Neural cell (in vitro differentiated cells): Measurements from ENCODE around the gene NTN4. TPM values are rescaled to one million over a fixed set of nuclear protein-coding genes. Genes with fewer than 3 reads are reported as not detected.

Experiments used
- H2AFZ ChIP-seq: fragments of 200-600, 300-800 bp; sonication (generic), shearing (Covaris generic); 2 replicates; pipeline ENCODE4 v1.6.0; 2014; ENCODE audit warnings: low read depth, mild to moderate bottlenecking, antibody characterized with exemption, low read length, moderate library complexity
- H3F3A ChIP-seq: fragments of 200-600 bp; shearing (Covaris generic); 2 replicates; pipeline ENCODE4 v1.6.1; 2016; ENCODE audit warnings: mild to moderate bottlenecking, moderate library complexity, mixed read lengths, antibody characterized with exemption, low read length; ENCODE audit not compliant: insufficient read depth, poor library complexity, severe bottlenecking
- H3K27ac ChIP-seq: fragments of 200-600, 300-800 bp; sonication (generic), shearing (Covaris generic); 2 replicates; pipeline ENCODE4 v1.5.1; 2014; ENCODE audit warnings: mild to moderate bottlenecking, low read length, moderate library complexity
- H3K27me3 ChIP-seq: fragments of 300-800, 200-600 bp; sonication (generic), shearing (Covaris generic); 2 replicates; pipeline ENCODE4 v1.6.0; 2014; ENCODE audit warnings: mild to moderate bottlenecking, low read depth, low read length, moderate library complexity; ENCODE audit not compliant: insufficient read depth
- H3K36me3 ChIP-seq: fragments of 300-800, 200-600 bp; sonication (generic), shearing (Covaris generic); 2 replicates; pipeline ENCODE4 v1.5.1; 2014; ENCODE audit warnings: mild to moderate bottlenecking, antibody characterized with exemption, low read length, moderate library complexity; ENCODE audit not compliant: insufficient read depth
- H3K4me2 ChIP-seq: fragments of 300-800, 200-600 bp; sonication (generic), shearing (Covaris generic); 2 replicates; pipeline ENCODE4 v1.6.0; 2014; ENCODE audit warnings: mild to moderate bottlenecking, low read length
- H3K4me3 ChIP-seq: fragments of 300-800, 200-600 bp; sonication (generic), shearing (Covaris generic); 2 replicates; pipeline ENCODE4 v1.5.1; 2014; ENCODE audit warnings: mild to moderate bottlenecking, low read length, moderate library complexity
- H3K79me2 ChIP-seq: fragments of 200-600 bp; shearing (Covaris generic); replicated peaks from 2 replicates; pipeline ENCODE4 v1.6.0; 2014; ENCODE audit warnings: mild to moderate bottlenecking, low read length, moderate library complexity; ENCODE audit not compliant: insufficient read depth
- H3K9ac ChIP-seq: fragments of 300-800, 200-600 bp; sonication (generic), shearing (Covaris generic); 2 replicates; pipeline ENCODE4 v1.6.1; 2016; ENCODE audit warnings: mild to moderate bottlenecking, low read length, mixed read lengths
- H3K9me2 ChIP-seq: fragments of 200-600 bp; shearing (Covaris generic); 2 replicates; pipeline ENCODE4 v1.6.1; 2016; ENCODE audit warnings: mild to moderate bottlenecking, low read length, mixed read lengths; ENCODE audit not compliant: insufficient read depth
- H3K9me3 ChIP-seq: fragments of 200-600, 300-800 bp; sonication (generic), shearing (Covaris generic); 2 replicates; pipeline ENCODE4 v1.6.1; 2016; ENCODE audit warnings: mild to moderate bottlenecking, mixed run types, low read length, moderate library complexity, mixed read lengths
- H4K20me1 ChIP-seq: fragments of 200-600 bp; shearing (Covaris generic); 2 replicates; pipeline ENCODE4 v1.6.1; 2016; ENCODE audit warnings: mild to moderate bottlenecking, mixed run types; ENCODE audit not compliant: insufficient read depth
- CTCF ChIP-seq: fragments of 450-650 bp; IDR thresholded peaks from 2 replicates; pipeline ENCODE4 v1.5.1; 2014; ENCODE audit warnings: antibody characterized with exemption, mild to moderate bottlenecking, moderate library complexity; ENCODE audit not compliant: poor library complexity, severe bottlenecking
- EP300 ChIP-seq: fragments of 450-650 bp; conservative IDR thresholded peaks from 2 replicates; pipeline ENCODE4 v1.6.1; 2014; ENCODE audit warnings: antibody characterized with exemption, mild to moderate bottlenecking, moderate library complexity; ENCODE audit not compliant: poor library complexity, severe bottlenecking
- EZH2 ChIP-seq: fragments of 200-600, 300-800 bp; shearing (Covaris generic), sonication (generic); IDR thresholded peaks from 2 replicates; pipeline ENCODE4 v1.6.1; 2014; ENCODE audit warnings: antibody characterized with exemption, low read length, borderline replicate concordance, mild to moderate bottlenecking; ENCODE audit not compliant: insufficient read depth, poor library complexity, severe bottlenecking
- MXI1 ChIP-seq: fragments of 450-650 bp; conservative IDR thresholded peaks from 2 replicates; pipeline ENCODE4 v1.6.1; 2014; ENCODE audit warnings: antibody characterized with exemption, mild to moderate bottlenecking; ENCODE audit not compliant: poor library complexity, severe bottlenecking
- POLR2AphosphoS5 ChIP-seq: IDR thresholded peaks from 2 replicates; pipeline ENCODE4 v1.6.1; 2012
- RAD21 ChIP-seq: fragments of 450-650 bp; conservative IDR thresholded peaks from 2 replicates; pipeline ENCODE4 v1.6.1; 2014; ENCODE audit warnings: antibody characterized with exemption, mild to moderate bottlenecking, moderate library complexity
- REST ChIP-seq: IDR thresholded peaks from 2 replicates; pipeline ENCODE4 v1.6.1; 2012; ENCODE audit warnings: borderline replicate concordance
- SMC3 ChIP-seq: fragments of 450-650 bp; conservative IDR thresholded peaks from 2 replicates; pipeline ENCODE4 v1.6.1; 2014; ENCODE audit warnings: antibody characterized with exemption, mild to moderate bottlenecking, moderate library complexity; ENCODE audit not compliant: poor library complexity
- TAF1 ChIP-seq: IDR thresholded peaks from 2 replicates; pipeline ENCODE4 v1.6.1; 2012; ENCODE audit warnings: low read depth
- polyA plus RNA-seq: library from polyadenylated mRNA; depleted of rRNA; stranded (reverse); fragments of >200 nt; gene quantifications from 2 replicates; pipeline ENCODE4 v1.2.3, GENCODE V29; 2014

NTN4 gene
- polyA plus RNA-seq, 1 donor from 2014 or later, result 12.4 TPM

- H3K27me3 ChIP-seq, result peaks cover 26% of the 10 kb centered on the region
- no peaks in the 10 kb centered on the region for H3K9me3 ChIP-seq
- no peak for TF ChIP-seq EZH2
- TF ChIP-seq POLR2AphosphoS5, result no peak
- TF ChIP-seq EP300, result no peak
- TF ChIP-seq MXI1, result no peak
- no peak for TF ChIP-seq SMC3
- TF ChIP-seq CTCF, result no peak
- TF ChIP-seq TAF1, result no peak
- TF ChIP-seq REST, result no peak
- no peak for TF ChIP-seq RAD21
- no peaks in the 10 kb centered on the region for H4K20me1 ChIP-seq
- H3K4me2 ChIP-seq, result peak overlapping the region; percentile 44
- no peaks in the 10 kb centered on the region for H3K36me3 ChIP-seq
- no peak overlapping the region for H3K27ac ChIP-seq
- peak overlapping the region; percentile 86 for H3K4me3 ChIP-seq
- H3K79me2 ChIP-seq, result no peaks in the 10 kb centered on the region
- H3F3A ChIP-seq, result no peaks in the 10 kb centered on the region
- H2AFZ ChIP-seq, result no peak overlapping the region
- H3K9ac ChIP-seq, result no peak overlapping the region
- no peaks in the 10 kb centered on the region for H3K9me2 ChIP-seq
Measured at GRCh38 chr12:95788637-95789036, 1.9 kb downstream of the NTN4 start.

- peaks cover 20% of the 10 kb centered on the region for H3K27me3 ChIP-seq
- no peaks in the 10 kb centered on the region for H3F3A ChIP-seq
- H2AFZ ChIP-seq, result no peak overlapping the region
- H3K4me2 ChIP-seq, result no peak overlapping the region
- H3K27ac ChIP-seq, result no peak overlapping the region
- H3K9me3 ChIP-seq, result no peaks in the 10 kb centered on the region
- no peaks in the 10 kb centered on the region for H3K79me2 ChIP-seq
- H3K9me2 ChIP-seq, result no peaks in the 10 kb centered on the region
- no peaks in the 10 kb centered on the region for H3K36me3 ChIP-seq
- H4K20me1 ChIP-seq, result no peaks in the 10 kb centered on the region
- H3K4me3 ChIP-seq, result no peak overlapping the region
- no peak overlapping the region for H3K9ac ChIP-seq
- no peak for TF ChIP-seq MXI1
Measured at GRCh38 chr12:95787274-95787818, 3.2 kb downstream of the NTN4 start.

GRCh38 chr12:95784915-95785314 lies 5.6 kb downstream of the NTN4 start:
- H2AFZ ChIP-seq, result no peak overlapping the region
- H3K27ac ChIP-seq, result no peak overlapping the region
- H3K4me3 ChIP-seq, result no peak overlapping the region
- peaks cover 5% of the 10 kb centered on the region for H3K27me3 ChIP-seq
- H3K36me3 ChIP-seq, result no peaks in the 10 kb centered on the region
- no peaks in the 10 kb centered on the region for H3K9me3 ChIP-seq
- H3K9ac ChIP-seq, result no peak overlapping the region
- H4K20me1 ChIP-seq, result no peaks in the 10 kb centered on the region
- H3K79me2 ChIP-seq, result no peaks in the 10 kb centered on the region
- H3F3A ChIP-seq, result no peaks in the 10 kb centered on the region
- TF ChIP-seq TAF1 (no peak), EZH2 (no peak), POLR2AphosphoS5 (no peak), RAD21 (no peak), MXI1 (no peak), SMC3 (no peak), CTCF (no peak), EP300 (no peak), REST (no peak)
- H3K9me2 ChIP-seq, result no peaks in the 10 kb centered on the region
- no peak overlapping the region for H3K4me2 ChIP-seq
